Testis (tissue), 2 donors: ENCODE measurements around the gene SDC3.

Source experiments
- POLR2A ChIP-seq: fragments of 450-650 bp; IDR thresholded peaks from one replicate; pipeline ENCODE4 v1.6.1; 2017; ENCODE audit warnings: antibody characterized with exemption, mild to moderate bottlenecking, moderate library complexity
- TF ChIP-seq, protein P1 (sequence below), 3 experiments: fragments of 450-650 bp in 2 of 3; fragments of 200-600 bp in 1 of 3; sonication (generic) in 1 of 3; IDR thresholded peaks; one replicate each; pipeline ENCODE4 v1.5.1; 2016 to 2019; ENCODE audit warnings: antibody characterized with exemption in 3 of 3, mild to moderate bottlenecking in 2 of 3, moderate library complexity in 1 of 3

DNA sequence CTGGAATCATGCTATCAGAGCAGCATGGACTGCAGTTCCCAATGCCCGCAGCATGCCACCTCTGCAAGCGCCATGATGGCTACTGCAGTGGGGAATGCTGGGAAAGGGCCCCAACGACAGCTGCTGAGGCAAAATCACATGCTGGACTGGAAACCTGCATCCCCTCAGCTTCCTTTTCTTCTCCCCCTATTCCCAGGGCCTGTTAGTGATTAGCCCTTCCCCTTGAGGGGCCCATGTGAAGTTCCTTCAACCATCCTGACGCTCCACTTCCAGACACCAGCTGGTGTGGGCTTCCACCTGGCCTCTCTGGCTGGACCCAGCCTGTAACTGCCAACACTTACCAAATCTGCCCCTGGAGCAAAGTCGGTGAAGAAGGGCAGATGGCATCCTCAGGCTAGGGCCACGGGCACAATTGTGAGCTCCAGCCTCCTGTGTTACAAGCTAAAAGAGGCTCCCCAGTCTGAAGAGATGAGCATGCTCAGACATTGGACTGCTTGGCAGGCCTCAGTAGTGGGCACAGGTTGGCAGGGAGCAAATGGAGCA, 22.1 kb upstream of the SDC3 start:
- TF ChIP-seq, protein P1, sequence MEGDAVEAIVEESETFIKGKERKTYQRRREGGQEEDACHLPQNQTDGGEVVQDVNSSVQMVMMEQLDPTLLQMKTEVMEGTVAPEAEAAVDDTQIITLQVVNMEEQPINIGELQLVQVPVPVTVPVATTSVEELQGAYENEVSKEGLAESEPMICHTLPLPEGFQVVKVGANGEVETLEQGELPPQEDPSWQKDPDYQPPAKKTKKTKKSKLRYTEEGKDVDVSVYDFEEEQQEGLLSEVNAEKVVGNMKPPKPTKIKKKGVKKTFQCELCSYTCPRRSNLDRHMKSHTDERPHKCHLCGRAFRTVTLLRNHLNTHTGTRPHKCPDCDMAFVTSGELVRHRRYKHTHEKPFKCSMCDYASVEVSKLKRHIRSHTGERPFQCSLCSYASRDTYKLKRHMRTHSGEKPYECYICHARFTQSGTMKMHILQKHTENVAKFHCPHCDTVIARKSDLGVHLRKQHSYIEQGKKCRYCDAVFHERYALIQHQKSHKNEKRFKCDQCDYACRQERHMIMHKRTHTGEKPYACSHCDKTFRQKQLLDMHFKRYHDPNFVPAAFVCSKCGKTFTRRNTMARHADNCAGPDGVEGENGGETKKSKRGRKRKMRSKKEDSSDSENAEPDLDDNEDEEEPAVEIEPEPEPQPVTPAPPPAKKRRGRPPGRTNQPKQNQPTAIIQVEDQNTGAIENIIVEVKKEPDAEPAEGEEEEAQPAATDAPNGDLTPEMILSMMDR (IDR thresholded peaks at IDR 0.05): no peak
- TF ChIP-seq POLR2A: no peak
